GM23338 (cell line): ENCODE results near the gene RSRC1. TPM values are rescaled to one million over a fixed set of nuclear protein-coding genes. Genes with fewer than 3 reads are reported as not detected.

Experiments
- ATAC-seq: fragments of 200-7000 bp; cut with Tn5 transposase; 3 replicates; pipeline ENCODE4 v1.9.1; 2020
- DNase-seq: peaks from one replicate; pipeline ENCODE4 v3.0.0-alpha.2; 2015; ENCODE audit warnings: low spot score
- H2AFZ ChIP-seq: fragments of 200-600 bp; sonication (generic); 2 replicates; pipeline ENCODE4 v1.8.0; 2016; ENCODE audit warnings: antibody characterized with exemption, mild to moderate bottlenecking, moderate library complexity
- H3F3A ChIP-seq: fragments of 200-600 bp; sonication (generic); replicated peaks from 2 replicates; pipeline ENCODE4 v1.8.0; 2017; ENCODE audit warnings: antibody characterized with exemption, mixed run types, low read depth
- H3K27ac ChIP-seq: fragments of 200-600 bp; sonication (generic); 2 replicates; pipeline ENCODE4 v1.6.1; 2016; ENCODE audit warnings: low read depth
- H3K27me3 ChIP-seq: fragments of 200-600 bp; sonication (generic); 2 replicates; pipeline ENCODE4 v1.8.0; 2016; ENCODE audit warnings: mild to moderate bottlenecking, mixed run types, moderate library complexity; ENCODE audit not compliant: insufficient read depth
- H3K36me3 ChIP-seq: fragments of 200-600 bp; sonication (generic); 2 replicates; pipeline ENCODE4 v1.8.0; 2016; ENCODE audit warnings: mild to moderate bottlenecking; ENCODE audit not compliant: insufficient read depth
- H3K4me1 ChIP-seq: fragments of 200-600 bp; sonication (generic); 2 replicates; pipeline ENCODE4 v1.8.0; 2016; ENCODE audit warnings: mild to moderate bottlenecking, moderate library complexity; ENCODE audit not compliant: insufficient read depth
- H3K4me2 ChIP-seq: fragments of 200-600 bp; sonication (generic); 2 replicates; pipeline ENCODE4 v1.7.1; 2017; ENCODE audit warnings: mixed run types
- H3K4me3 ChIP-seq: fragments of 200-600 bp; sonication (generic); 2 replicates; pipeline ENCODE4 v1.6.1; 2016; ENCODE audit warnings: mixed run types
- H3K79me2 ChIP-seq: fragments of 200-600 bp; sonication (generic); replicated peaks from 2 replicates; pipeline ENCODE4 v1.8.0; 2017; ENCODE audit warnings: mild to moderate bottlenecking; ENCODE audit not compliant: insufficient read depth
- H3K9me2 ChIP-seq: fragments of 200-600 bp; sonication (generic); 2 replicates; pipeline ENCODE4 v1.8.0; 2017; ENCODE audit not compliant: insufficient read depth
- H4K20me1 ChIP-seq: fragments of 200-600 bp; sonication (generic); replicated peaks from 2 replicates; pipeline ENCODE4 v1.8.0; 2017; ENCODE audit warnings: mild to moderate bottlenecking; ENCODE audit not compliant: insufficient read depth
- H3K27ac Mint-ChIP-seq: 2 replicates; pipeline ENCODE4 v1.8.0; 2020; ENCODE audit warnings: inconsistent platforms, mild to moderate bottlenecking, moderate library complexity, mixed read lengths
- H3K27me3 Mint-ChIP-seq: 3 replicates; pipeline ENCODE4 v1.8.0; 2022; ENCODE audit warnings: low read depth, mild to moderate bottlenecking, moderate library complexity, mixed read lengths, inconsistent platforms; ENCODE audit not compliant: insufficient read depth, poor library complexity
- H3K36me3 Mint-ChIP-seq: 3 replicates; pipeline ENCODE4 v1.8.0; 2021; ENCODE audit warnings: low read depth, mild to moderate bottlenecking, inconsistent platforms, moderate library complexity, mixed read lengths
- H3K4me1 Mint-ChIP-seq: 3 replicates; pipeline ENCODE4 v1.8.0; 2020; ENCODE audit warnings: mild to moderate bottlenecking, inconsistent platforms, mixed read lengths
- H3K4me3 Mint-ChIP-seq: 3 replicates; pipeline ENCODE4 v1.8.0; 2021; ENCODE audit warnings: moderate library complexity, mild to moderate bottlenecking, inconsistent platforms, mixed read lengths
- H3K9me3 Mint-ChIP-seq: 3 replicates; pipeline ENCODE4 v1.8.0; 2020; ENCODE audit warnings: moderate library complexity, mild to moderate bottlenecking, inconsistent platforms, mixed read lengths
- EZH2 ChIP-seq: fragments of 200-600 bp; sonication (generic); IDR thresholded peaks from one replicate; pipeline ENCODE4 v1.8.0; 2017; ENCODE audit warnings: antibody characterized with exemption, mild to moderate bottlenecking, low read depth; ENCODE audit not compliant: unreplicated experiment
- STAT1 ChIP-seq: IDR thresholded peaks from one replicate; pipeline ENCODE4 v1.6.1; 2016; ENCODE audit warnings: antibody characterized with exemption; ENCODE audit not compliant: unreplicated experiment
- ZNF114 ChIP-seq: fragments of 250-450 bp; sonication (Bioruptor Pico); IDR thresholded peaks from 2 replicates; pipeline ENCODE4 v1.5.0; 2020; ENCODE audit warnings: mild to moderate bottlenecking, moderate library complexity
- polyA plus RNA-seq: library from polyadenylated mRNA; unstranded; fragments of >200 nt; fragmentation: Nextera tagmentation; extraction: Ambion mirVana; gene quantifications from 2 replicates; pipeline ENCODE4 v1.2.1, GENCODE V29; 2016
- total RNA-seq: library from RNA; depleted of rRNA; stranded (reverse); fragments of >200 nt; shearing (Covaris generic); gene quantifications from 2 replicates; pipeline ENCODE4 v1.2.3, GENCODE V29; 2014

The RSRC1 gene
- total and polyA plus RNA-seq, 2 experiments from 2014 or later: 32.5 to 76.8 TPM

DNA sequence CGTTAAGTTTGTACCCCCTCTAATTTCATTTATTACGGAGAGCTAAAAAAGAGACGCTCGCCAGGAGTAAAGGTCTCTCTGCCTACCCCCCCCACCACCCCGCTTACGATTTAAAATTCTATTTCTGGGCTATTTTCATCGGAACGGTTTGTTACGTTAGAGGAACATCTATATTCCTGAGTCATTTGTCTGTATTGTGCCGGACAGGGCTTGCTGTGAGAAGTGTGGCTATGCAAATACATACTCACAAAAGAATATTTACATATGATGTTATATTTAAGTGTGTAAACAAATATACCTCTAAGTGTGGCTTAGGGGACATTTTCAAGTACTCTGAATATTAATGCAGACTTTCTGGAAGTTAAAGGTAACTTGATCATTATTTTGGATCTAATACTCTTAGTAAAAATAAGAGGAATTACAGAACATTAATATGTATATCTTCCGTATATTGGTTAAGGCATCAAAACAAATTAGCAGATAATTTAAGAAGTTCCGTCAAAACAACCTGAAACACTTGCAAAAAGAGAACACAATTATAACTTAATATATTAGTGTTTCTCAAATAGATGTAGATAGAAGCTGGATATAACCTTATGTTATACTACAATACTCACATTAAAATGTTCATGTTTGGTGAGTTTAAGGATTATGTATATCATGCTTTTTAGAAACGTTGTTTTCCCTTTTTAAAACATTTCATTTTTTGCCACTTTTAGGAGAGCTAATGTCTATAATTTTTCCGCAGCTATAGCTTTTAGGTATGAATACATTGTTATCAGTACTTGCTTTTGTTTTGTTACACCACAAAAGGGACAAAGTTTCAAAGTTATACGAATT is 2.1 kb upstream of the RSRC1 start:
- H3K27me3 ChIP-seq: peaks cover 67% of the 10 kb centered on the region
- H3K4me3 ChIP-seq: peak overlapping the region; percentile 81
- peaks cover 39% of the 10 kb centered on the region for H3K4me1 Mint-ChIP-seq

DNA sequence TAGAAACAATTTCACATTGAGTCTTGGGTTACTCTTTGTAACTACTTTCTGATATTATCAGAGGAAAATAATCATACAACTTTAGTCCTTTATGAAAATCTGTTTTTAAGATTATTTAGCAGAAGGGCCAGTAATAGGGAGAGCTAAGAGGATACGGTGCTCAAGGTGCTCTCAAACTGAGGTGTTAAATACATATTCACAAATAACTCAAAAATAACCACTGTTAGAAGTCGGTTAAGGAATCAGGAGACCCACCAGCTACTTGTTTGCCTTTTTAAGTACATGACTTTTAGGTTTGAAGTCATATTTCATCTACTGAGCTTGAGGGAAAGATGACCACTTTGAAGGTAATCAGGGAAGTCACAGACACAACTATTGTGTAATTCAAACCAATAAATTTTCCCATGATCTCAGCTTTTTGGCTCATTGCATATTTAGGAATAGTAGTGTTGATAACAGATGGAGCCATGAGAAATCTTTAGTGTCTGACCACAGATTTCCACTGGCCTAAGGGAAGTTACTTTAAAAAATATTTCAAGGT is 1.4 kb upstream of the RSRC1 start:
- TF ChIP-seq EZH2 (peak; percentile 4), ZNF114 (CRISPR knock-in tag) (no peak)
- Histone ChIP-seq H3K79me2 (peaks cover 30% of the 10 kb centered on the region), H3F3A (peaks cover 11% of the 10 kb centered on the region), H3K4me2 (no peak overlapping the region), H3K27ac (no peak overlapping the region), H3K4me3 (no peak overlapping the region), H3K36me3 (no peaks in the 10 kb centered on the region), H3K9me2 (no peaks in the 10 kb centered on the region), H2AFZ (no peak overlapping the region), H3K27me3 (peaks cover 60% of the 10 kb centered on the region), H3K4me1 (peaks cover 35% of the 10 kb centered on the region), H4K20me1 (no peaks in the 10 kb centered on the region)
- H3K27ac Mint-ChIP-seq: no peak overlapping the region
- peaks cover 35% of the 10 kb centered on the region for H3K4me1 Mint-ChIP-seq
- peaks cover 6% of the 10 kb centered on the region; the same call in 1 of the 3 replicates for H3K36me3 Mint-ChIP-seq
- peak overlapping the region; percentile 45 for H3K4me3 Mint-ChIP-seq
- ATAC-seq (no peak), DNase-seq (no peak)
- peaks cover 1% of the 10 kb centered on the region for H3K9me3 Mint-ChIP-seq
- peaks cover 65% of the 10 kb centered on the region for H3K27me3 Mint-ChIP-seq

More for the DNA sequence above, 2.1 kb upstream of the RSRC1 start:
- H3K9me3 Mint-ChIP-seq: no peaks in the 10 kb centered on the region; the same call in 1 of the 3 replicates
- no peaks in the 10 kb centered on the region for H3K9me2 ChIP-seq
- H3K27me3 Mint-ChIP-seq: peaks cover 72% of the 10 kb centered on the region
- no peak overlapping the region for H2AFZ ChIP-seq
- H3K36me3 ChIP-seq: no peaks in the 10 kb centered on the region
- H4K20me1 ChIP-seq: no peaks in the 10 kb centered on the region
- H3K27ac Mint-ChIP-seq: no peak overlapping the region
- peaks cover 23% of the 10 kb centered on the region for H3K79me2 ChIP-seq
- peaks cover 39% of the 10 kb centered on the region for H3K4me1 ChIP-seq
- peak overlapping the region; percentile 99 for H3K4me2 ChIP-seq
- H3K27ac ChIP-seq: no peak overlapping the region
- ATAC-seq (no peak), DNase-seq (no peak)
- no peaks in the 10 kb centered on the region for H3K36me3 Mint-ChIP-seq
- H3K4me3 Mint-ChIP-seq: peak overlapping the region; percentile 76
- no peak for TF ChIP-seq STAT1
- peak; percentile 57 for TF ChIP-seq EZH2
- peaks cover 11% of the 10 kb centered on the region for H3F3A ChIP-seq

DNA sequence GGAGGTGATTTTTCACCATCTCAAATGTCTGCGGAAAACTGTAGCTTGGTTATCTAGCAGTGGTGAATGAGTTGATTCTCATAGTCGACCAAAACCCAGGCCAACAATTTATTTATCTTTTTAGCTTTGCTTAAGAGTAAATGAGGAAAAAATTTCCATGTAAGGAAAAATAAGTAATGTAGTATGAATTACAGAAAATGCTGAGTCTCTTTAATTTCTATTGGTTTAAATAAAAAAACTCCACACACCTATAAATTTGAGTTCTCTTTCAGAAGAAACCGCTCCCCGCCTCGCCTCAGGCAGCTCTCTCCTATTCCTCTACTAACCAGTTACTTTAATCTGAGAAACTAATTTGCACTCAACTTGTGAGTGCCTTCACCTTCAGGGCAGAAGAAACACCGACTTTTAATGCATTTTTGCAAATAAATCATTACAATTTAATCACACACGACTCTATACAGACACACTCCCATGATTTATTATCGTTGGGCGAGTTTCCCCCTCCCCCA is 540 bp upstream of the RSRC1 start:
- H3K27ac Mint-ChIP-seq: no peak overlapping the region
- peak overlapping the region; percentile 94 for H2AFZ ChIP-seq
- peaks cover 27% of the 10 kb centered on the region for H3K4me1 Mint-ChIP-seq
- peaks cover 38% of the 10 kb centered on the region for H3K79me2 ChIP-seq
- peaks cover 12% of the 10 kb centered on the region; the same call in 2 of the 3 replicates for H3K36me3 Mint-ChIP-seq
- ATAC-seq (no peak), DNase-seq (peak; percentile 36)
- H3K9me3 Mint-ChIP-seq: peaks cover 10% of the 10 kb centered on the region
- H3K4me3 ChIP-seq: peak overlapping the region; percentile 74
- H3K27me3 Mint-ChIP-seq: peaks cover 57% of the 10 kb centered on the region
- no peaks in the 10 kb centered on the region for H4K20me1 ChIP-seq
- H3K36me3 ChIP-seq: no peaks in the 10 kb centered on the region
- no peak for TF ChIP-seq STAT1
- peak; percentile 54 for TF ChIP-seq EZH2
- H3K9me2 ChIP-seq: no peaks in the 10 kb centered on the region
- peak overlapping the region; percentile 88 for H3K4me2 ChIP-seq
- peaks cover 52% of the 10 kb centered on the region for H3K27me3 ChIP-seq
- no peak overlapping the region for H3K27ac ChIP-seq
- H3F3A ChIP-seq: peaks cover 11% of the 10 kb centered on the region
- peaks cover 27% of the 10 kb centered on the region for H3K4me1 ChIP-seq
- peak overlapping the region; percentile 90 for H3K4me3 Mint-ChIP-seq
